Fibroblast of villous mesenchyme (primary cell): ENCODE data around the gene DIDO1. TPM values are rescaled to one million over a fixed set of nuclear protein-coding genes. Genes with fewer than 3 reads are reported as not detected.

Experiments
- DNase-seq: peaks from one replicate; pipeline ENCODE4 v3.0.0-alpha.2; 2010; ENCODE audit warnings: low read depth
- H3K4me3 ChIP-seq: 2 replicates; pipeline ENCODE4 v1.5.1; 2011; ENCODE audit warnings: low read depth, mild to moderate bottlenecking, low read length
- total RNA-seq: library from RNA; depleted of rRNA; stranded (reverse); fragments of >200 nt; gene quantifications from 2 replicates; pipeline ENCODE4 v1.2.3, GENCODE V29; 2012
- TF ChIP-seq, protein P1 (sequence below): IDR thresholded peaks from 2 replicates; pipeline ENCODE4 v1.5.1; 2012; ENCODE audit warnings: low read depth, mild to moderate bottlenecking, low read length; ENCODE audit not compliant: insufficient read depth

The DIDO1 gene
- total RNA-seq, 1 donor = 47.5 TPM

DNA sequence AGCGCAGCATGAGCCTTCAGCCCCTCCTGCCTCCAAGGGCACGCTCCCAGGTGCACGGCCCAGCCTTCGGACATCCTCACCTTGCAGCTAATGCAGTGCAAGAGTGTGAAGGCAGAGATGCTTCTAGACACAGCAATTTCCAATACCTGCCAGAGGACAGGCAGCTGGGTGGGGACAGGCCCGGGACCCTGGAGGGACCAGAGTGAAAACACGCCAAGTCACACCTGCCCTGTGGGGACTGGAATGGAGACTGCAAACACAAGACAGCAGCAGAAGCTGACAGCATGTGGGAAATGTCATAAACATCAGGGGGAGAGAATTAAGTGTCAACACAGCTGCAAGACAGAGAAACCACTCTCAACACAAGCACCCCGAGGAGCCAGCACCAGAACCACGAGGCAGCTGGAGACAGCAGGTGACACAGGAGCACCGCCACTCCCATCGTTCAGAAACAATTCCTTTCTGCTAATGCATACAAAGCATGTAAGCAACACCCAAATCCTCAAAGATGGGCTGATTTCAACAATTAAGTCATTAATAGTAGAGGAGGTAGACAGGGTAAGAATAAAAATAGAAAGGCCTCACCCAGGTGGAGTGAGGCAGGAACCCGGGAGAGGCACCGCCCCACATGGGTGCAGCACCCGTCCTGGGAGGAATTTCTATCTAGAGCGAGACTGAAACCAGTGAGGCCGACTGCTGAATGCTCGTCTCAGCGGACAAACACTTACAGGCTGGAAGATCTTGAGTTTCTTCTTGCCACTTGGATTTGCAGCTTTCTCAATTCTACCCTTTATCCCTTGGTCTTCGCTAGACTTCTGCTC is 17.1 kb downstream of the DIDO1 start:
- DNase-seq = no peak
- TF ChIP-seq, protein P1, sequence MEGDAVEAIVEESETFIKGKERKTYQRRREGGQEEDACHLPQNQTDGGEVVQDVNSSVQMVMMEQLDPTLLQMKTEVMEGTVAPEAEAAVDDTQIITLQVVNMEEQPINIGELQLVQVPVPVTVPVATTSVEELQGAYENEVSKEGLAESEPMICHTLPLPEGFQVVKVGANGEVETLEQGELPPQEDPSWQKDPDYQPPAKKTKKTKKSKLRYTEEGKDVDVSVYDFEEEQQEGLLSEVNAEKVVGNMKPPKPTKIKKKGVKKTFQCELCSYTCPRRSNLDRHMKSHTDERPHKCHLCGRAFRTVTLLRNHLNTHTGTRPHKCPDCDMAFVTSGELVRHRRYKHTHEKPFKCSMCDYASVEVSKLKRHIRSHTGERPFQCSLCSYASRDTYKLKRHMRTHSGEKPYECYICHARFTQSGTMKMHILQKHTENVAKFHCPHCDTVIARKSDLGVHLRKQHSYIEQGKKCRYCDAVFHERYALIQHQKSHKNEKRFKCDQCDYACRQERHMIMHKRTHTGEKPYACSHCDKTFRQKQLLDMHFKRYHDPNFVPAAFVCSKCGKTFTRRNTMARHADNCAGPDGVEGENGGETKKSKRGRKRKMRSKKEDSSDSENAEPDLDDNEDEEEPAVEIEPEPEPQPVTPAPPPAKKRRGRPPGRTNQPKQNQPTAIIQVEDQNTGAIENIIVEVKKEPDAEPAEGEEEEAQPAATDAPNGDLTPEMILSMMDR = no peak
- H3K4me3 ChIP-seq = no peak overlapping the region

GRCh38 chr20:62907384-62908317 is 18.7 kb downstream of the DIDO1 start:
- TF ChIP-seq, protein P1 = peak; percentile 36
- DNase-seq = no peak
- H3K4me3 ChIP-seq = no peak overlapping the region

DNA sequence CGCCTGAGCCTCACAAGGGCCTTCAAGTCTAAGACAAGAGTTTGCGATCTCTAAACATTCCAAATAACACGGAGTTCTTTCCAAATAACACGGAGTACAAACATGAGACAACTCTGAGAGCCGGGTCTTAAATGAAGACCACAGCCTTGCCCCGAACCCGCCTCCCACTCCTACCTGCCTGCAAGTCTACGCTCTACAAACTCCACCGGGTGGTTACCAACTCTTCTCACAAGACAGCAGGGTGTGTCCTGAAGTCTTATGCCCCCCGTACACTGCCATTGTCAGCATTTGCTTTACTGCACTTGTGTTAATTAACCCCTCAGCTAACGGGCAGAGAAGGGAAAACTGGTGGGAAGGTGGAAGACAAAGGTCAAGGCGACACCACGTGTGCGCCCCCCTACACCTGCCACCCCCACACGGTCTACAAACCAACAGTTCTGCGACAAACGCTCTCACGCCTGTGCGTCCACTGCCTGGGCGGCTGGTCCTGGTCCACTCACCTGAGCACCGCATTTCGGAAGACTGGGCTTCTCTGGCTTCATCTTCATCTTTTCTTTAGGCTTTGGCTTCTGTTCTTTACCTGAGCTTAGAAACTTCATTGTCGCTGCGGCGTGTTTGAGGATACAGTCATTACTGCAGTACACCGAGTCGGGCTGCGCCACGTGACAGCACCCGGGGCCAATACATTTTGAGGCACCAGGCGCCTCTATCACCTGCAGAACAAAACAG is 19.5 kb downstream of the DIDO1 start:
- TF ChIP-seq, protein P1 = no peak
- DNase-seq = no peak
- no peak overlapping the region for H3K4me3 ChIP-seq

- DNase-seq = no peak
- TF ChIP-seq, protein P1 = no peak
Observed at GRCh38 chr20:62906209-62906608, 20.1 kb downstream of the DIDO1 start.

GRCh38 chr20:62905536-62906117 is 20.7 kb downstream of the DIDO1 start:
- TF ChIP-seq, protein P1 = no peak
- H3K4me3 ChIP-seq = no peak overlapping the region
- no peak for DNase-seq

More at GRCh38 chr20:62906209-62906608, 20.1 kb downstream of the DIDO1 start:
- no peak overlapping the region for H3K4me3 ChIP-seq

GRCh38 chr20:62902926-62903615 is 23.2 kb downstream of the DIDO1 start:
- TF ChIP-seq, protein P1 = no peak
- DNase-seq = peak; percentile 54
- no peak overlapping the region for H3K4me3 ChIP-seq
